ENCODE data around the gene TTLL8. TPM values are rescaled to one million over a fixed set of nuclear protein-coding genes. Genes with fewer than 3 reads are reported as not detected.

The TTLL8 gene
- total RNA-seq, 1 experiment from 2014 or later: not detected

- TF ChIP-seq NFE2L1 (CRISPR knock-in tag; IDR thresholded peaks at IDR 0.05): no peak
These were observed 38.8 kb downstream of the TTLL8 start (continued) for GRCh38 chr22:50019316-50019715.

- POLR2A ChIA-PET: no interaction called here
- ATAC-seq (no peak), DNase-seq (ENCODE audit: low spot score) (no peak)
- H3K4me3 Mint-ChIP-seq: no peak overlapping the region
- TF ChIP-seq NFE2L1 (CRISPR knock-in tag; IDR thresholded peaks at IDR 0.05): no peak
- no peak for TF ChIP-seq KAT7 (CRISPR knock-in tag; IDR thresholded peaks at IDR 0.05; ENCODE audit: borderline replicate concordance)
- no peak for TF ChIP-seq OVOL2 (CRISPR knock-in tag; IDR thresholded peaks at IDR 0.05; ENCODE audit: borderline replicate concordance)
- no peak for TF ChIP-seq CREB1 (CRISPR knock-in tag; IDR thresholded peaks at IDR 0.05)
- TF ChIP-seq IRF2 (CRISPR knock-in tag; IDR thresholded peaks at IDR 0.05; ENCODE audit: borderline replicate concordance, low read depth): no peak
- TF ChIP-seq USF1 (CRISPR knock-in tag; IDR thresholded peaks at IDR 0.05): no peak
- TF ChIP-seq E2F4 (CRISPR knock-in tag; IDR thresholded peaks at IDR 0.05; ENCODE audit: borderline replicate concordance, low read depth): no peak
- TF ChIP-seq ZNF671 (CRISPR knock-in tag; IDR thresholded peaks at IDR 0.05): no peak
- TF ChIP-seq PRRX2 (CRISPR knock-in tag; IDR thresholded peaks at IDR 0.05): no peak
- TF ChIP-seq ZNF281 (CRISPR knock-in tag; IDR thresholded peaks at IDR 0.05): no peak
- H3K9me3 Mint-ChIP-seq: peaks cover 4% of the 10 kb centered on the region; the same call in 1 of the 2 replicates
- H3K4me1 Mint-ChIP-seq: no peaks in the 10 kb centered on the region
- H3K27ac Mint-ChIP-seq: no peak overlapping the region
- peaks cover 36% of the 10 kb centered on the region for H3K27me3 Mint-ChIP-seq (ENCODE audit: low read depth)
- H3K36me3 Mint-ChIP-seq: no peaks in the 10 kb centered on the region
- CTCF ChIA-PET: interaction anchor here (1.0 kb wide), 1 partner anchor 12 kb away, joined by 7 read pairs; no protein-coding TSS in a partner anchor
These were observed 39.4 kb downstream of the TTLL8 start for GRCh38 chr22:50018608-50019285.

GRCh38 chr22:50017701-50018224 is 40.3 kb downstream of the TTLL8 start:
- Mint-ChIP-seq H3K4me1 (no peaks in the 10 kb centered on the region), H3K27me3 (ENCODE audit: low read depth) (peaks cover 43% of the 10 kb centered on the region), H3K36me3 (no peaks in the 10 kb centered on the region), H3K27ac (no peak overlapping the region), H3K4me3 (no peak overlapping the region), H3K9me3 (peaks cover 4% of the 10 kb centered on the region; the same call in 1 of the 2 replicates)
- ATAC-seq: no peak
- ChIA-PET CTCF (interaction anchor here (1.0 kb wide), 2 partner anchors 13 to 41 kb away, joined by 4 to 7 read pairs; no protein-coding TSS in a partner anchor), POLR2A (no interaction called here)
- DNase-seq (ENCODE audit: low spot score): no peak
- TF ChIP-seq KAT7 (CRISPR knock-in tag; IDR thresholded peaks at IDR 0.05; ENCODE audit: borderline replicate concordance) (no peak), ETV6 (CRISPR knock-in tag; IDR thresholded peaks at IDR 0.05) (no peak), USF1 (CRISPR knock-in tag; IDR thresholded peaks at IDR 0.05) (no peak), ZNF512 (CRISPR knock-in tag; IDR thresholded peaks at IDR 0.05; ENCODE audit: borderline replicate concordance) (no peak), ZNF532 (CRISPR knock-in tag; IDR thresholded peaks at IDR 0.05; ENCODE audit: borderline replicate concordance) (no peak), E2F1 (CRISPR knock-in tag; IDR thresholded peaks at IDR 0.05) (no peak), IRF1 (CRISPR knock-in tag; IDR thresholded peaks at IDR 0.05) (no peak), OVOL2 (CRISPR knock-in tag; IDR thresholded peaks at IDR 0.05; ENCODE audit: borderline replicate concordance) (no peak), MAX (CRISPR knock-in tag; IDR thresholded peaks at IDR 0.05) (no peak), JUN (CRISPR knock-in tag; IDR thresholded peaks at IDR 0.05) (no peak)

All from WTC11 (cell line).